Ishikawa (cell line): ENCODE results near the gene KDM4B.

Source experiments
- EP300 ChIP-seq: IDR thresholded peaks from 2 replicates; pipeline ENCODE4 v1.6.1; 2012; ENCODE audit warnings: borderline replicate concordance
- TAF1 ChIP-seq: IDR thresholded peaks from 2 replicates; pipeline ENCODE4 v1.6.1; 2012; ENCODE audit warnings: low read depth, mild to moderate bottlenecking

DNA sequence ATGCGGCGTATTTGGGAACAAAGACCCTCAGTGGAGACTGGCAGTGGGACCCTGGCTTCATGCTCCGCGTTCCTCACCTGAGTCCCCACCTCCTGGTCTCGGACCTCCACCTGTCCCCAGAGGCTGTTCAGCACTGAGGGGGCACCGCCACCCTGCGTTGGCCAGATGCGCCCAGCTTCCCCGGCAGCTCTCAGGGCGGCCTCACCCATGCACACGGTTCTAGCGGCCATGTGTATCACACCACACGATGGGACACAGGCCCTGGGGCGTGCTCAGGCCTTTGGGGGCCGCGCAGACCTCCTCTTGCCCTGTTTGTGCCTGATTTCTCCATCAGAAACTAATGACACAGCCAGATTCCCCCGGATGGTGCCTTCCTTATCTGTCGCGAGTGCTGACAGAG is 138.1 kb downstream of the KDM4B start:
- TF ChIP-seq TAF1 = no peak
- no peak for TF ChIP-seq EP300
